ENCODE results near the gene ZC3H4.

Gene ZC3H4

GRCh38 chr19:47027586-47028088 is 85.9 kb downstream of the ZC3H4 start:
- TF ChIP-seq, protein P1, sequence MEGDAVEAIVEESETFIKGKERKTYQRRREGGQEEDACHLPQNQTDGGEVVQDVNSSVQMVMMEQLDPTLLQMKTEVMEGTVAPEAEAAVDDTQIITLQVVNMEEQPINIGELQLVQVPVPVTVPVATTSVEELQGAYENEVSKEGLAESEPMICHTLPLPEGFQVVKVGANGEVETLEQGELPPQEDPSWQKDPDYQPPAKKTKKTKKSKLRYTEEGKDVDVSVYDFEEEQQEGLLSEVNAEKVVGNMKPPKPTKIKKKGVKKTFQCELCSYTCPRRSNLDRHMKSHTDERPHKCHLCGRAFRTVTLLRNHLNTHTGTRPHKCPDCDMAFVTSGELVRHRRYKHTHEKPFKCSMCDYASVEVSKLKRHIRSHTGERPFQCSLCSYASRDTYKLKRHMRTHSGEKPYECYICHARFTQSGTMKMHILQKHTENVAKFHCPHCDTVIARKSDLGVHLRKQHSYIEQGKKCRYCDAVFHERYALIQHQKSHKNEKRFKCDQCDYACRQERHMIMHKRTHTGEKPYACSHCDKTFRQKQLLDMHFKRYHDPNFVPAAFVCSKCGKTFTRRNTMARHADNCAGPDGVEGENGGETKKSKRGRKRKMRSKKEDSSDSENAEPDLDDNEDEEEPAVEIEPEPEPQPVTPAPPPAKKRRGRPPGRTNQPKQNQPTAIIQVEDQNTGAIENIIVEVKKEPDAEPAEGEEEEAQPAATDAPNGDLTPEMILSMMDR (IDR thresholded peaks at IDR 0.05; ENCODE audit: borderline replicate concordance, insufficient read depth, low read depth, low read length) = no peak
- no peak overlapping the region for H3K4me3 ChIP-seq (ENCODE audit: low read depth, low read length)

GRCh38 chr19:47026889-47027288 is 86.7 kb downstream of the ZC3H4 start:
- TF ChIP-seq, protein P1 (IDR thresholded peaks at IDR 0.05; ENCODE audit: borderline replicate concordance, insufficient read depth, low read depth, low read length) = no peak
- no peak overlapping the region for H3K4me3 ChIP-seq (ENCODE audit: low read depth, low read length)

DNA sequence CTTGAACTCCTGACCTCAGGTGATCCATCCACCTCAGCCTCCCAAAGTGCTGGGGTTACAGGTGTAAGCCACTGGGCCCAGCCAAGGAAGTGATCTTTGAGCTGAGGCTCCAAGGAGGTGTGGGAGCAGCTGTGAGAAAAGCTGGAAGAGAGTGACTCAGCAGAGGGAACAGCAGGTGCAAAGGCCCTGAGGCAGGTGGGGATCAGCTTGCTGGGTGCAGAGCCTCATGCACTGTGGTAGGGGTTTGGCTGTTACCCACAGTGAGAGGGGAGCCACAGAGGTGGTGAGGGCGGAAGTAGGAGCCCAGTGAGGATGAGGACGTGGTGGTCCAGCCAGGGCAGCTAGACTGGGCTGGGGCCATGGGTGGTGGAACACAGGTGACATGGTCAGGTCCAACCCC is 87.4 kb downstream of the ZC3H4 start:
- TF ChIP-seq, protein P1 (IDR thresholded peaks at IDR 0.05; ENCODE audit: borderline replicate concordance, insufficient read depth, low read depth, low read length) = no peak
- no peak overlapping the region for H3K4me3 ChIP-seq (ENCODE audit: low read depth, low read length)

- H3K4me3 ChIP-seq (ENCODE audit: low read depth, low read length) = no peak overlapping the region
- TF ChIP-seq, protein P1 (IDR thresholded peaks at IDR 0.05; ENCODE audit: borderline replicate concordance, insufficient read depth, low read depth, low read length) = no peak
These were observed 89.1 kb downstream of the ZC3H4 start for GRCh38 chr19:47024502-47024901.

GRCh38 chr19:47023448-47023794 is 90.2 kb downstream of the ZC3H4 start:
- H3K4me3 ChIP-seq (ENCODE audit: low read depth, low read length) = no peak overlapping the region
- TF ChIP-seq, protein P1 (IDR thresholded peaks at IDR 0.05; ENCODE audit: borderline replicate concordance, insufficient read depth, low read depth, low read length) = no peak

GRCh38 chr19:47022541-47023447 is 90.8 kb downstream of the ZC3H4 start:
- no peak overlapping the region for H3K4me3 ChIP-seq (ENCODE audit: low read depth, low read length)
- TF ChIP-seq, protein P1 (IDR thresholded peaks at IDR 0.05; ENCODE audit: borderline replicate concordance, insufficient read depth, low read depth, low read length) = no peak

- TF ChIP-seq, protein P1 (IDR thresholded peaks at IDR 0.05; ENCODE audit: borderline replicate concordance, insufficient read depth, low read depth, low read length) = no peak
- H3K4me3 ChIP-seq (ENCODE audit: low read depth, low read length) = no peak overlapping the region
These were observed 91.4 kb downstream of the ZC3H4 start for GRCh38 chr19:47022140-47022536.

All from GM12875 (cell line).